ENCODE data around the gene PI4K2A.
"Not testable (repeated sequence)": the region's sequence is repeated elsewhere in the genome, so short reads cannot be mapped to it uniquely, and the experiment has no call there.

PI4K2A gene

GRCh38 chr10:97676770-97677581 is 36.5 kb downstream of the PI4K2A start:
- no peak for DNase-seq

DNA sequence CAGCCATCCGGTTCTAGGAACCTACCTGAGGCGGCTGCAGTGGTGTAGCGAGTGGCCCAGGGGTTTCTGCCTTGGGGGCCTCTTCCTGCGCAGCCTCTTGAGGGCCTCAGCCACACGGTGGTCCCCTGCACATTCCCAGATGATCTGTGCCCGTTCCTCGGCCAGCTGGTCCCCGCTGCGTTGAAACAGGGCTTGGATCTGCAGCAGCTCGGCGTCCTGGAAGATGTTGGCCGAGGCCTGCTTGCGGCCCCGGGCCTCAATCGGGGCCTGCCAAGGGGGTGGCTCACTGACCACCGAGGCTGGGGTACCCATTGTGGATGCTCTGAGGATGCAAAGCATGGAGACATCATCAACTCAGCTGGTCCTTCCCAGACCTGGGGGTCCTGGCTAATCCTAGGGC is 39.1 kb downstream of the PI4K2A start:
- no peak for DNase-seq

DNA sequence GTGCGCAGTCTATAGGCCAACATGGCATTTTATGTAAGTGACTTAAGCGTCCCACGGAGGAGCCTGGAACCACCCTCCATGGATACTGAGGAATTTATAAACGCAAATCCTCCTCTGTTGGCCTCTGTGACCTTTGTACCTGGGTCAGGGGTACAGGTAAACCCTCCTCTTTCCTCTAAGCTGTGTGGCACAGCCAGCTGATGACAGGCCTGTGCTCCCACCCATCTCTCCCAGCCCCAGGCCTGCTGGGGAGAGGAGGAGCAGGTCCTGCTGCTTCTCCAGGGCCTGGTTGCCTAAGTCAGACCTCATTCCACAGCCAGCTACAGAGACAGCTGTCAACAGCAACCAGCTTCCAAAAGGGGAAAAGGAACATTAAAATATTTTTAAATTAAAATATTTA is 41.6 kb downstream of the PI4K2A start:
- no peak for DNase-seq

DNA sequence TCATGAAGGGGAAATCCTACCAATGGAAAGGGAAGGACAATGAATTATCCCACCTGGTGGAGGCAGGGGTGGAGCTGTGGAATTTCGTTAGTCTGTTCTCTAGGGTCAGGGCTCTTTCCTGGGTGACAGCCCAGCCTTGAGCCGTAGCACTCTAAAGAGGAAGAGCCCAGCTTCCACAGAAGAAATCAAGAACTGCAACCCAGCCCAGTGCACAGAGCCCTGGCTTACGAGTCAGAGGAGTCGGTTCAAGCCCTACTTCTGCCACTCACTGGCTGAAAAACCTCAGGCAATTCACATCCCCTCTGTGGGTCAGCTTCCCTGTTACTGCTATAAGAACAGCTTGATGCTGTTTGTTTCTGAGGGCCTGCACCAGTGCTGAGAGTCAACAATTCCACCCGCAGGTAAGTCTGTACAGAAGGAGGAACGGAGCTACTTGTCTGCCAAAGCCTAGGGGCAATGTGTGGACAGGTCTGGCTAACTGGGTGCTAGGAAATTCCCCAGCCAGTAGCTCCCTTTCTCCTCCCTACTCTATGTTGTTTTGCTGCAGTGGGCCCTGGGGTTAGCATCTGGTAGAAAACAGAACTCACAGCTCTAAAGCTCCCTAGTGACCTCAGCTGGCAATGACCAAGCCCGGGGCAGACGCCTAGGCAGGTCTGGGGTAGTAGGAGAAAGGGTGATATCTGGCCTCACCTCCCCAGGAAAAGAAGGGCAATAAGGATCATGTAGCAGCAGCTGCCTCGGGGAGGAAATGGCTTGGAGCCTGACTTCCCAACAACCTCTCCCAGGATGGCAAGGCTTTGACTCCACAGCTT is 43.3 kb downstream of the PI4K2A start:
- no peak for DNase-seq

- DNase-seq, result not testable (repeated sequence)
Observed at GRCh38 chr10:97684368-97684713, 43.9 kb downstream of the PI4K2A start.

DNA sequence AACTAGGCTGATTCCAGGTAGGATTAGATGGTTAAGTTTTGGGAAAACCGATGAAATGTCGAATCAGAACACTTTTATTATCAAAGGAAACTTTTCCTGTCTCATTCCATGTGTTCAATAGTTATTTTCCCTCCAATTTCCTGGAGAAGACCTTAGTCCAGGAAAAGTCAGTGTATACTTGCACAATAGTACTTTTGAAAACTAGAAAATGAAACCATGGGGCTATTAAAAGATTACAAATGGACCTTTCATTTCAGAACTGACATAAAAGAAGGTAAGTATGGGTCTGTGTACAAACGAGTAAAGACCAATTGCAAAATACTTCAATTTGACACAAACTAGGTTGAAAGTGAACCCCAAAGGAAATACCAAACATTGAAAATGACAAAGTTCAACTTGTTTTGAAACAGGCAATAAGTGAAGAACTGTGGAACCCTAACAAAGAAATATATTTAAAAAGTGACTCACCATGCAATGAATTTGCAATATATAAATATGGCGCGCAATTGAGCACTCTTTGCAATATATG is 44.5 kb downstream of the PI4K2A start:
- DNase-seq, result no peak

DNA sequence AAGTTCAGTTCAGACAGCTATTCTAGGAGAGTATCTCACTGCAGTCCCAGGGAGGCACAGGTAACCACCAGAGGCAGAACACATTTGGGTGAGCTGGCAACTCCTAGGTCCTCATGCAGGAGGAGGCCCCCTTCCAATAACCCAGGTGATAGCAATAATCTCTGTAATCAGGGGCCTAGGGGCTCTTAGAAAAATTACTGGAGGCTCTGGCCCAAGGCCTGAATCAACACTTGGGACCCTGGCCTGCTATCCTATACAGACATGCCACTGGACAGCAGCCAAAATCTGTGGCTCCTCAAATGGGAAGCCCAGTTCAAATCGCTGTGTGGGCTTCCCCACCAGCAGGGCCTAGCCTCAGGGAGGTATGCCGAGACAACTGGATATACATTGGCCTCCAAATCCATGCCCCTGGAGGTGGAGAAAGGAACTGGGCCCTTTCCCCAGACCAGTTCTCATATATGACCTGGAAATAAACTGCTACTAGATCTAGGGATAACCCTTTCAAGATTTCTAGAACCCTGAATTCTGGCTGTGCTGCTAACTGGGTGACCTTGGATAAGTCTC is 45.0 kb downstream of the PI4K2A start:
- no peak for DNase-seq

- DNase-seq, result no peak
Observed at GRCh38 chr10:97686301-97686961, 46.0 kb downstream of the PI4K2A start.

DNA sequence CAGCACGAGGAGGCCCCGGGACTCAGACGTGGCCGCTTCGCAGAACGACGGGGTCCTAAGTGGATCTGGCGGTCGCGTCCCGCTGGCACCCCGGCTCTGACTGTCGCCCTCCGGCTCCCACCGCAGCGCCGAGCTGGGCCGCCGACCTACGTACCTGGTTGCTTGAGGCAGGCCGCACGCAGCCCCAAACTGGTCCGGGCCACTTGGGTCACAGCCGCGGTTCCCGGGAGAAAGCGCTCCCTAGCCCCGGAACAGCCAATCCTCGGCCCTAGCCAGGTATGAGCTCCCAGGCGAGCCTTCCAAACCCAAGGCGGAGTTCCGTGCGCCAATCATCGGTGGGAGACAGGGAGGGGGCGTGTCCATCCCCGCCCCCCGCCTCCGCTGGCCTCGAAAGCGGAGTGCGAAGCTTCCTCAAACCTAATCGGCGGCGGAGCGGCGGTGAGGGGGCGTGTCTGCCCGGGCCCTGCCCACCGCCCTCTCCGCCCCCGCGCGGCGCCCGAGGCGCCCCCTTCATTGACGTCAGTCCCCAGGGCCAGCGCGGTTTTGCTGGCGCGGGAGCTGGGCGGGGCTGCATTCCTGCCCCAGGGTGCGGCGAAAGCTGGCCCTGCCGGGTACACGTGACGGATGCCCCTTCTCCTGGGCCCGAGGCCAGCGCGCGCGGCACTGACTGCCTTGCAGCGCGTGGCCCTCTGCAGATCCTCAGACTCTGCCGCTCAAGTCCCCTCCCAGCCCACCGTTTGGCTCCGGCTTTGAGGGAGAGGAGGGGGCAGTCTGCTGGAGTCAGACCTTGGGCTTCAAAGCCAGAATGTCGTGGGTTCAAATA is 46.7 kb downstream of the PI4K2A start, which contains the start of gene AVPI1:
Gene AVPI1 (minus strand): TSS at position 280 of the 823 bp plus-strand sequence. CDS start 7,336 bp downstream, outside the sequence.
- DNase-seq, result peak; percentile 91

GRCh38 chr10:97687785-97688781 is 47.6 kb downstream of the PI4K2A start:
- no peak for DNase-seq

DNA sequence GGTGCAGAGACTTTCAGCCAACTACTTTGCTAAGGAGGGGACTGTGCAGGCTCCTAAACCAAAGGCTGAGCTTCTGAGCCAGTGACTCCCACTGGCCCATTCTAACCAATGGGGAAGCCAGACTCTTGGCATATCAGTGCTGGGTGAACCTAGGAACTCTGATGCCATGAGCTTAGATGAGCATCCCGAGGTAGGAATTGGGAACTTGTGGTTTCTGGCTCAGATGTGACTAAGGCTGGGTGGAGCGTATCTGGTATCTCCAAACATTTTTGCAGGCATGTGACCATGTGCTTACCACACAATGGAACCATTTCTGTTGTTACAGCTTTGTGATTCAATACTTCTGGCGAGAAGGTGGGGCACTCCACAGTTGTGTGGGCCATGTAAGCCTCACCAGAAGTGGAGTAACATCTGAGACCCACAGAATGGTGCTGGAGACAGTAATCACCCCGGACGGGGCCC is 49.1 kb downstream of the PI4K2A start:
- DNase-seq, result no peak

- DNase-seq, result no peak
Observed at GRCh38 chr10:97690133-97690532, 49.7 kb downstream of the PI4K2A start.

DNA sequence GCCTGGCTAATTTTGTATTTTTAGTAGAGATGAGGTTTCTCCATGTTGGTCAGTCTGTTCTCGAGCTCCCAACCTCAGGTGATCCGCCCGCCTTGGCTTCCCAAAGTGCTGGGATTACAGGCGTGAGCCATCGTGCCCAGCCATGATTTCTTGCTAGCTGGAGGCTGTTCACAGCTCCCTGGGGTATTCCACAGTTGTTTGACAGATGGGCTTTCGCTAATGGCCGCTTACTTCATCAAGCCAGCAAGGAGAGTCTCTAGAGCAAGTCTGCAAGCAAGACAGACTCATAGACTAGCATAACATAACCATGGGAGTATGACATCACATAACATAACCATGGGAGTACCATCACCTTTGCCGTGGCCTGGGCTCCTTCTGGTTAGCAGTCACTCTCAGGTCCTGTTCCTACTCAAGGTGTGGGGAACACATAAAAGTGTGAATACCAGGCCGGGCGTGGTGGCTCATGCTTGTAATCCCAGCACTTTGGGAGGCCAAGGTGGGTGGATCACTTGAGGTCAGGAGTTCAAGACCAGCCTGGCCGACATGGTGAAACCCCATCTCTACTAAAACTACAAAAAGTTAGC is 57.7 kb downstream of the PI4K2A start:
- DNase-seq, result not testable (repeated sequence)

DNA sequence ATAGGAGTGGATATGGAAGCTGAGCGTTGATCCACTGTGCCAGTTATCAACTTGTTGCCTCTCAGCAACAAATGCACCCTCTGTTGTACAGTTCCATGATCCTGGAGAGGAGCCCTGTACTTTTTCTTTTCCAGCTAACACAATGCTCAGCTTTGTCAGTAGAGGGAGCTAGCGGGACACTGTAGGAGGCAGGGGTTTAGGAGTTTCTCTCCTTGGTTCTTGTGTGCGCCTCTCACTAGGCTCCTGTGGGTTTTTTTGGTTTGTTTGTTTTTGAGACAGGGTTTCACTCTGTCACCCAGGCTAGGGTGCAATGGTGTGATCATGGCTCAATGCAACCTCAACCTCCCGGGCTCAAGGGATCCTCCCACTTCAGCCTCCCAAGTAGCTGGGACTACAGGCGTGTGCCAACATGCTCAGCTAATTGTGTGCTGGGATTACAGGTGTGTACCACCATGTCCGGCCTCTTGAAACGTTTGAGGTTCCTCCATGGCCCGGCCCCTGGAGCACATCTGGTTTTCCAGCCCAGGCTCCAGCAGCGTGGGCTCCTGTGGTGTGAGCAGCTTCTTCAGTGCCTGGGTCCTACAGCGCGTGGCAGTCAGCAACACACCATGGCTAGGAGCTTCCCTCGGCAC is 61.1 kb downstream of the PI4K2A start:
- no peak for DNase-seq

- no peak for DNase-seq
Observed at GRCh38 chr10:97703398-97704067, 63.1 kb downstream of the PI4K2A start.

DNA sequence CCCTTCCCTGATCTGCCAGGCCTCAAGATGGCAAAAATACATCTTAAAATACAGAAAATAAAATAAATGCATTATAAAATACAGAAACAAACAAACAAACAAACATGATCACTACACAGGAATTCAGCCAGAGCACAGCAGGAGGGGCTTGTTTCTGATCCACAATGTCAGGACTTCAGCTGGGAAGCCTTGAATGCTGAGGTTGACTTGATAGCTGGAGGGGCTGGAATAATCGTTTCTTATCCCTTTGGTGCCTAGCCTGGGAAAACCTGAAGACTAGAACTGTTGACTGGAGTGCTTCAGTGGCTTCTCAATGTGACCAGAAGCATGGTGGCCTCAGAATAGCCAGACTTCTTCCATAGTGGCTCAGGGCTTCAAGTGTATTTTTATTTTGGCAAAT is 63.9 kb downstream of the PI4K2A start:
- no peak for DNase-seq

DNA sequence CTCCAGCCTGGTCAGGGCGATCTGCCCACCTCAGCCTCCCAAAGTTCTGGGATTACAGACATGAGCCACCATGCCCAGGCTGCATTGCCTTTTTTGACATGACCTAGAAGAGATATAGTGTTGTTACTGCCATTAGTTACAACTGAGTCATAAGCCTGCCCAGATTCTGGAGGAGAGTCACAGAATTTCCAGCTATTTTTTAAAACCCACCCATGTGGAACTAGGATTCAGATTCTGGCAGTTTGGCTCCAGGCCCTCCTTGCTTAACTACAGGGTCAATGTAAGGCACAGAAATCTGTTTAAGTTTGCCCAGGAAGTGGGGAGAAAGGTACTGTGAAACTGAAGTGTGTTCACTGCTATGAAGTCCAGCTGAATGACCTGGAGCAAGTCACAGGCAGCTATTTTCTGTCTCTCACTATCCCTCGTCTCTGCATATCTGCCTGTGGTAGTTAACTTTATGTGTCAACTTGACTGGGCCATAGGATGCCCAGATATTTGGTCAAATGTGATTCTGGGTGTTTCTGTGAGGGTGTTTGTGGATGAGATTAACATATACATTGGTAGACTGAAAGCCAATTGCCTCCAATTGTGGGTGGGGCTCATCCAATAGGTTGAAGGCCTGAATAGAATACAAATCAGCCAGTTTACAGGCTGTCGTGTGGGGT is 64.7 kb downstream of the PI4K2A start:
- DNase-seq, result no peak

DNA sequence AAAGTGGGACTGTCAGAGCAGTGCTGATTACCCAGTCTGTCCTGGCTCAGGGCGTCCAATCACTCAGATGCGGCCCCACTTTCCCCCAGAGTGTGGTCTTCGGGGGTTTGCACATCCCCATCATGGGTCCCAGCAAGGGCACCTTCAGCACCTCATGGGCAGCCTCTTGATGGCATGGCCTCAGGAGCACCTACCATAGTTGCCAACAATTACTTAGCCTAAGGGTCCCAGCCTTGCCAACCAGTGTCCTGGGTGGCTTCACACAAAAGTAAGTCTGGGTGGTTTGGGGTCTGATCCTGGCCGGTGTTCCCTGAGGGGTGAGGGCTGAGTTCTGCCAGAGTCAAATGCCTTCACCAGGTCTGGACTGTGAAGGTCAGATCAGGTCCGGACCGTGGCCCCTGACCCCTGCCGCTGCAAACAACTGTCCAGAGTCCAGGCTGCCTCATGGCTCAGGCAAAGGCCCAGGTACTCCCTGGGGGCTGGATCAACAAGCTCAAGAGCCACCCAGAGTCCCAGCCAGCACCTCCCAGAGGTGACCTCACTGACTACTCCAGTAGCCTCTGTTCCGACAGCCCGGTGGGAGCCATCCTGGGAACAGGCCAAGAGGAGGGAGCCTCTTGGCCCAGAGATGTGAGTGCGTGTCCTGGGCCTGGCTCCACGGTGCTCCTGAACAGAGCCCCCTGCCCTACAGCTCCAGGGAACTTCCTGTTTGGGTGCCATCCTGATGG is 66.8 kb downstream of the PI4K2A start:
- no peak for DNase-seq
